KMS-11 (cell line): Measurements from ENCODE around the gene RAD51B.

ENCODE experiments used
- H2AFZ ChIP-seq: fragments of 200-600 bp; sonication (generic); 2 replicates; pipeline ENCODE4 v1.6.1; 2016; ENCODE audit warnings: antibody characterized with exemption, mixed run types, low read depth
- H3K27ac ChIP-seq: fragments of 200-600 bp; sonication (generic); 2 replicates; pipeline ENCODE4 v1.6.1; 2016; ENCODE audit warnings: mild to moderate bottlenecking, mixed run types
- H3K27me3 ChIP-seq: fragments of 200-600 bp; sonication (generic); 2 replicates; pipeline ENCODE4 v1.6.1; 2017; ENCODE audit warnings: mild to moderate bottlenecking, low read depth, mixed run types, moderate library complexity; ENCODE audit not compliant: insufficient read depth
- H3K36me3 ChIP-seq: fragments of 200-600 bp; sonication (generic); 2 replicates; pipeline ENCODE4 v1.6.1; 2017; ENCODE audit warnings: mild to moderate bottlenecking, mixed run types; ENCODE audit not compliant: insufficient read depth
- H3K4me1 ChIP-seq: fragments of 200-600 bp; sonication (generic); 2 replicates; pipeline ENCODE4 v1.6.1; 2016; ENCODE audit warnings: mild to moderate bottlenecking, low read depth, mixed run types; ENCODE audit not compliant: poor library complexity, severe bottlenecking
- H3K4me2 ChIP-seq: fragments of 200-600 bp; sonication (generic); 2 replicates; pipeline ENCODE4 v1.7.0; 2016; ENCODE audit warnings: mild to moderate bottlenecking, mixed run types
- H3K4me3 ChIP-seq: fragments of 200-600 bp; sonication (generic); IDR thresholded peaks from 2 replicates; pipeline ENCODE4 v1.6.1; 2017; ENCODE audit warnings: low read depth, low read length, mixed read lengths; ENCODE audit not compliant: insufficient read depth
- H3K79me2 ChIP-seq: fragments of 200-600 bp; sonication (generic); 2 replicates; pipeline ENCODE4 v1.6.1; 2016; ENCODE audit warnings: low read depth, mixed run types; ENCODE audit not compliant: insufficient read depth
- H3K9ac ChIP-seq: fragments of 200-600 bp; sonication (generic); 2 replicates; pipeline ENCODE4 v1.6.1; 2016; ENCODE audit warnings: mild to moderate bottlenecking, mixed run types
- H4K20me1 ChIP-seq: fragments of 200-600 bp; sonication (generic); 2 replicates; pipeline ENCODE4 v1.6.1; 2016; ENCODE audit warnings: mild to moderate bottlenecking, mixed run types; ENCODE audit not compliant: insufficient read depth
- TF ChIP-seq, protein P1 (sequence below): fragments of 200-600 bp; sonication (generic); conservative IDR thresholded peaks from 2 replicates; pipeline ENCODE4 v1.6.1; 2017; ENCODE audit warnings: low read depth, mild to moderate bottlenecking, antibody characterized with exemption, low read length, moderate library complexity, mixed read lengths

RAD51B gene

DNA sequence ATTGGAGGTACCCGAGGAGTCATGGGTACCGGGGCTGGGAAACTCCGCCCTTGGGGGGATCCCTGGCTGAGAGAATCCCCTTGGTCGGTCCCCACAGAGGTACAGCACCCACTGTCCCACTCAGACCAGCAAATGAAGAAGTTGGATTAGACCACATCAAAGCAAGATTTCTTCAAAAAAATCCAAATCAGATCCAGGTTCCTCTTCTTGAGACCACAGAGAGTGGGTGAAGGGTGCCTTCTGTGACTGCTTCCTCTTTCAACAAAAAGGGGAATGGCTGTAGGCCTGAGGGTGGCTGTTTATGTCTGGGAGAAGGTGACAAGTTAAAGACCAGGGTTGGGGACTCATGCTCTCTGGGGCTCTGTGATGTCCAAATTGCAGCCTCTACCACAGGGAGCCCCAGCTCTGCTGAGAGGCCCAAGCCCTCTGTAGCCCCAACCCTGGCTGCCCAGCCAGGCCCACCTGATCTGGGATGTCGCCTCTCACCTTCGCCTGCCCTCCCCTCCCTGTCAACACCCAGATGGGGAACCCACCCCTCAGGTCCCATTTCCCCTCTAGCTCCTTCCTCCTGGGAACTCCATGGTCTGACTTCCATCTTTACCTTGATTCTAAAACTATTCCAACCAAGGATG, 922.4 kb downstream of the RAD51B start:
- H3K4me1 ChIP-seq = no peaks in the 10 kb centered on the region
- no peak overlapping the region for H3K9ac ChIP-seq
- H3K27me3 ChIP-seq = no peaks in the 10 kb centered on the region
- H3K4me3 ChIP-seq = no peak overlapping the region
- H3K4me2 ChIP-seq = no peak overlapping the region
- no peaks in the 10 kb centered on the region for H3K36me3 ChIP-seq
- H2AFZ ChIP-seq = no peak overlapping the region
- H3K79me2 ChIP-seq = no peaks in the 10 kb centered on the region
- TF ChIP-seq, protein P1, sequence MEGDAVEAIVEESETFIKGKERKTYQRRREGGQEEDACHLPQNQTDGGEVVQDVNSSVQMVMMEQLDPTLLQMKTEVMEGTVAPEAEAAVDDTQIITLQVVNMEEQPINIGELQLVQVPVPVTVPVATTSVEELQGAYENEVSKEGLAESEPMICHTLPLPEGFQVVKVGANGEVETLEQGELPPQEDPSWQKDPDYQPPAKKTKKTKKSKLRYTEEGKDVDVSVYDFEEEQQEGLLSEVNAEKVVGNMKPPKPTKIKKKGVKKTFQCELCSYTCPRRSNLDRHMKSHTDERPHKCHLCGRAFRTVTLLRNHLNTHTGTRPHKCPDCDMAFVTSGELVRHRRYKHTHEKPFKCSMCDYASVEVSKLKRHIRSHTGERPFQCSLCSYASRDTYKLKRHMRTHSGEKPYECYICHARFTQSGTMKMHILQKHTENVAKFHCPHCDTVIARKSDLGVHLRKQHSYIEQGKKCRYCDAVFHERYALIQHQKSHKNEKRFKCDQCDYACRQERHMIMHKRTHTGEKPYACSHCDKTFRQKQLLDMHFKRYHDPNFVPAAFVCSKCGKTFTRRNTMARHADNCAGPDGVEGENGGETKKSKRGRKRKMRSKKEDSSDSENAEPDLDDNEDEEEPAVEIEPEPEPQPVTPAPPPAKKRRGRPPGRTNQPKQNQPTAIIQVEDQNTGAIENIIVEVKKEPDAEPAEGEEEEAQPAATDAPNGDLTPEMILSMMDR = no peak
- H4K20me1 ChIP-seq = no peaks in the 10 kb centered on the region
- no peak overlapping the region for H3K27ac ChIP-seq

DNA sequence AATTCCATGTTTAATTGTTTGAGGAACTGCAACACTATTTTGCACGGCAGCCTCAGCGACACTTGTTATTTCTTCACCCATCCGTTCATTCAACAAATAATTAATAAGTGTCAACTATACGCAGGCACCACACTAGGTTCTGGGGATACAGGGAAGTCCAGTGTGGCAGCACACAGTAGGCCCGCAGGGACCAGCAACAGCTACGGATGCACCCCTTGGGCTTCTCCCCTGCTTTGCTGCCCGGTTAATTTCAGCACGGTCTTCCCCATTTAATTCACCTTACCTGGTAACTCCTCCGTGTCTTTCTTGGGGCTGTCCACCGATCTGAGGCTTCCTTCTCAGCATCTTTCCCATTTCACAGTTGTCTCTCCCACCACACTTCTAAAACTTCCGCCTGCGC, 925.0 kb downstream of the RAD51B start:
- TF ChIP-seq, protein P1 = no peak
- Histone ChIP-seq H3K4me1 (no peaks in the 10 kb centered on the region), H3K4me2 (no peak overlapping the region), H3K4me3 (no peak overlapping the region), H3K27me3 (no peaks in the 10 kb centered on the region), H3K27ac (no peak overlapping the region), H3K9ac (no peak overlapping the region), H3K36me3 (no peaks in the 10 kb centered on the region), H4K20me1 (no peaks in the 10 kb centered on the region), H3K79me2 (no peaks in the 10 kb centered on the region), H2AFZ (no peak overlapping the region)

DNA sequence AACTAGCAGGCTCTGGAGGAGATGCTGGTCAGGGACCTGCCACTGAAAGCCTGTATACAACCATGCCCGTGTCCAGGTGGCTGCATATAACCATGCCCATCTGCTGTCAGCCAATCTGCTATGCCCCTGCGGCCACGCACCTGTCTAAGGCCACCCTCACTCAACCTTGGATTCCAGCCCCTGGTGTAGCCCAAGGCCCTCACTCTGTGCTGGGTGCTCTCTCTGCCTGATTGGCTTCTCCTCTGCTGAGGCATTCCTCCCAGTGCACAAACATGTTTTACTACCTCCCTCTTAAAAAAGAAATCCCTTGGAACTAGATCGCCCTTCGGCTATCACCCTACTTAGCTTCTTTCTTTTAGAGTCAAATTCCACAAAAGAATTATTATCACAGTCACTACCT, 927.8 kb downstream of the RAD51B start:
- Histone ChIP-seq H3K27ac (no peak overlapping the region), H3K9ac (no peak overlapping the region), H3K36me3 (no peaks in the 10 kb centered on the region), H3K79me2 (no peaks in the 10 kb centered on the region), H3K27me3 (no peaks in the 10 kb centered on the region), H4K20me1 (no peaks in the 10 kb centered on the region), H3K4me3 (no peak overlapping the region), H3K4me1 (no peaks in the 10 kb centered on the region), H2AFZ (no peak overlapping the region), H3K4me2 (no peak overlapping the region)
- TF ChIP-seq, protein P1 = no peak

DNA sequence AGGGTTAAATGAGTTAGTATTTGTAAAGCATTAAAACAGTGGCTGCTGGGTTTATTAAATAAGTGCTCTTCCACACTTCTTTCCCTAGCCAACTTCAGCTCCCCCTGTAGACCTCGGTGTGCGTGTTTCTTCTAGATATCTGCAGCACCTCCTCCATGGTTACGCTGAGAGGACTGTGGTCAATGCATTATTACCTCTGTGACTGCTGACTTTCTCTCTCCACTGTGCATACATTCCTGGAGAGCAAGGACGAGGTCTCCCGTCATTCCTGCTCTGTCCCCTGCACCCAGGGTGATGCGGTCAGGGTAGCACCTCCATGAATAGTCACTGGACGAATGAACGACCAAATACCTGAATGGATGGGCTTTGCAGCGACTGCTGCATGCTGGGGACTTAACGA, 928.7 kb downstream of the RAD51B start:
- Histone ChIP-seq H3K36me3 (no peaks in the 10 kb centered on the region), H3K4me3 (no peak overlapping the region), H3K4me2 (no peak overlapping the region), H4K20me1 (no peaks in the 10 kb centered on the region), H3K27ac (no peak overlapping the region), H2AFZ (no peak overlapping the region), H3K4me1 (no peaks in the 10 kb centered on the region), H3K79me2 (no peaks in the 10 kb centered on the region), H3K27me3 (no peaks in the 10 kb centered on the region), H3K9ac (no peak overlapping the region)
- TF ChIP-seq, protein P1 = no peak
